PC-9 (cell line): ENCODE data around the gene PAQR4. TPM values are rescaled to one million over a fixed set of nuclear protein-coding genes. Genes with fewer than 3 reads are reported as not detected.

Experiments
- BruUV-seq: library from RNA; stranded (reverse); fragments of 400-500 nt; replicated peaks from 2 replicates; lab custom pipeline; 2021; lab: Mats Ljungman, UMichigan
- CTCF ChIA-PET: fragments of 300-600 bp; sonication (Branson Sonifier 250); formaldehyde crosslinking; loops from one replicate; lab custom pipeline; 2022; ENCODE audit warnings: antibody characterized with exemption; lab: Charles Lee
- POLR2A ChIA-PET: fragments of 300-600 bp; sonication (Branson Sonifier 250); formaldehyde crosslinking; loops from one replicate; lab custom pipeline; 2022; ENCODE audit warnings: antibody characterized with exemption; ENCODE audit not compliant: unreplicated experiment; lab: Charles Lee
- DNase-seq, 2 experiments: peaks; one replicate each; pipeline versions ENCODE4 v3.0.0 to v3.0.0-alpha.2; 2015 to 2022; ENCODE audit warnings: mixed read lengths in 1 of 2
- H2AFZ ChIP-seq: fragments of 200-600 bp; sonication (generic); 2 replicates; pipeline ENCODE4 v1.8.1; 2017; ENCODE audit warnings: antibody characterized with exemption
- H3F3A ChIP-seq: fragments of 200-600 bp; sonication (generic); 2 replicates; pipeline ENCODE4 v1.8.1; 2017; ENCODE audit warnings: antibody characterized with exemption, mild to moderate bottlenecking, low read depth; ENCODE audit not compliant: insufficient read depth
- H3K27ac ChIP-seq: fragments of 200-600 bp; sonication (generic); 2 replicates; pipeline ENCODE4 v1.6.1; 2016; ENCODE audit warnings: mixed run types
- H3K27me3 ChIP-seq: fragments of 200-600 bp; sonication (generic); 2 replicates; pipeline ENCODE4 v1.6.1; 2016; ENCODE audit warnings: low read depth, mixed run types; ENCODE audit not compliant: insufficient read depth
- H3K36me3 ChIP-seq: fragments of 200-600 bp; sonication (generic); 2 replicates; pipeline ENCODE4 v1.6.1; 2016; ENCODE audit warnings: low read depth, mixed run types
- H3K4me1 ChIP-seq: fragments of 200-600 bp; sonication (generic); replicated peaks from 2 replicates; pipeline ENCODE4 v1.6.1; 2016; ENCODE audit warnings: mixed run types; ENCODE audit not compliant: insufficient read depth
- H3K4me2 ChIP-seq: fragments of 200-600 bp; sonication (generic); 2 replicates; pipeline ENCODE4 v1.6.1; 2017; ENCODE audit warnings: mixed run types
- H3K4me3 ChIP-seq: fragments of 200-600 bp; sonication (generic); 2 replicates; pipeline ENCODE4 v1.6.1; 2016; ENCODE audit warnings: mixed run types
- H3K79me2 ChIP-seq: fragments of 200-600 bp; sonication (generic); 2 replicates; pipeline ENCODE4 v1.6.1; 2017; ENCODE audit warnings: low read depth, mixed run types
- H3K9me2 ChIP-seq: fragments of 200-600 bp; sonication (generic); 2 replicates; pipeline ENCODE4 v1.8.1; 2017; ENCODE audit warnings: mild to moderate bottlenecking; ENCODE audit not compliant: insufficient read depth
- H3K9me3 ChIP-seq: fragments of 200-600 bp; sonication (generic); 2 replicates; pipeline ENCODE4 v1.8.1; 2016; ENCODE audit warnings: low read depth; ENCODE audit not compliant: insufficient read depth
- H4K20me1 ChIP-seq: fragments of 200-600 bp; sonication (generic); 2 replicates; pipeline ENCODE4 v1.8.1; 2017; ENCODE audit not compliant: insufficient read depth
- CTCF ChIP-seq: fragments of 200-600 bp; sonication (generic); conservative IDR thresholded peaks from 2 replicates; pipeline ENCODE4 v1.6.1; 2017; ENCODE audit warnings: mixed run types, antibody characterized with exemption, mild to moderate bottlenecking, moderate library complexity
- EZH2 ChIP-seq: fragments of 200-600 bp; sonication (generic); IDR thresholded peaks from 2 replicates; pipeline ENCODE4 v1.8.0; 2017; ENCODE audit warnings: antibody characterized with exemption, low read depth
- intact Hi-C: fragments of 100-400 bp; cut with micrococcal nuclease; formaldehyde crosslinking; loops from one replicate; pipeline ENCODE4 v1.10.0; 2022; ENCODE audit not compliant: unreplicated experiment
- total RNA-seq: library from RNA; stranded (reverse); gene quantifications from 2 replicates; pipeline ENCODE4 v1.2.3, GENCODE V29; 2021

The PAQR4 gene
- total RNA-seq, 1 experiment from 2014 or later, result 40.7 TPM

DNA sequence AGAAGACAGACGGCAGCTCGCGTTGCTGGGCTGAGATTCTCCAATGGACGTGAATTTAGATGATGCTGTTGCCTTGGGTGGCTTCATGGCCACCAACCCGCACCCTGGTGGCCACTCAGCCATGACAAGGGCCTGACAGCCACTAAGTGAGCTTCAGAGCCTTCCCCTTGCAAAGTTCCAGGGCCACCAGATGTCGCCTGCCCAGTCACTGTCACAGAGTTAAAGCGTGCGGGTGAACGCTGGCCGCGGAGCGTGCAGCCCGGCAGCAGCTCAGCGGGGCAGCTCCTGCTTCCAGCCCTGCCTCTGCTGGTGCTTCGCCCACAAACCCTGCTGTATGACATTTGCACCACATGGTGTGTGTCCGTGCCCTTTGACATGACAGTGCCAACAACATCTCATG, 18.4 kb upstream of the PAQR4 start:
- H3K4me3 ChIP-seq, result no peak overlapping the region
- no peaks in the 10 kb centered on the region for H3K79me2 ChIP-seq
- no peak overlapping the region for H3K4me2 ChIP-seq
- ChIA-PET POLR2A (no interaction called here), CTCF (interaction anchor here (0.6 kb wide), 1 partner anchor 32 kb away, joined by 3 read pairs; no protein-coding TSS in a partner anchor)
- intact Hi-C loops, result no loop called here
- H3F3A ChIP-seq, result 0 out of 2 replicates have a peak, but pooled peaks cover 4% of the 10 kb centered on the region
- H2AFZ ChIP-seq, result no peak overlapping the region
- TF ChIP-seq CTCF, result no peak
- no peak for TF ChIP-seq EZH2
- H3K36me3 ChIP-seq, result no peaks in the 10 kb centered on the region
- no peaks in the 10 kb centered on the region for H3K27me3 ChIP-seq
- DNase-seq, result no peak
- H3K4me1 ChIP-seq, result no peaks in the 10 kb centered on the region
- H3K9me2 ChIP-seq, result no peaks in the 10 kb centered on the region
- BruUV-seq, result no TSS peak
- H3K9me3 ChIP-seq, result no peaks in the 10 kb centered on the region
- H4K20me1 ChIP-seq, result no peaks in the 10 kb centered on the region
- no peak overlapping the region for H3K27ac ChIP-seq

- no peak for DNase-seq
- no TSS peak for BruUV-seq
- H3K27me3 ChIP-seq, result no peaks in the 10 kb centered on the region
- POLR2A ChIA-PET, result no interaction called here
- H3K27ac ChIP-seq, result no peak overlapping the region
- no peaks in the 10 kb centered on the region for H3K9me2 ChIP-seq
- no peaks in the 10 kb centered on the region for H3K36me3 ChIP-seq
- H3K9me3 ChIP-seq, result no peaks in the 10 kb centered on the region
- intact Hi-C loops, result no loop called here
- no peak for TF ChIP-seq CTCF
- no peak for TF ChIP-seq EZH2
- no peaks in the 10 kb centered on the region for H3K79me2 ChIP-seq
- H3K4me1 ChIP-seq, result no peaks in the 10 kb centered on the region
- no peak overlapping the region for H2AFZ ChIP-seq
- no peak overlapping the region for H3K4me3 ChIP-seq
- no peaks in the 10 kb centered on the region for H3F3A ChIP-seq
- H3K4me2 ChIP-seq, result no peak overlapping the region
- CTCF ChIA-PET, result interaction anchor here (0.6 kb wide), 2 partner anchors 13 to 123 kb away, joined by 6 to 7 read pairs; no protein-coding TSS in a partner anchor
- no peaks in the 10 kb centered on the region for H4K20me1 ChIP-seq
These were observed 16.5 kb upstream of the PAQR4 start for GRCh38 chr16:2952679-2953078.

GRCh38 chr16:2953706-2954627, 15.2 kb upstream of the PAQR4 start:
- H3K27ac ChIP-seq, result no peak overlapping the region
- no peaks in the 10 kb centered on the region for H3K27me3 ChIP-seq
- no peaks in the 10 kb centered on the region for H4K20me1 ChIP-seq
- no peak overlapping the region for H3K4me3 ChIP-seq
- H3K9me2 ChIP-seq, result no peaks in the 10 kb centered on the region
- H3K79me2 ChIP-seq, result no peaks in the 10 kb centered on the region
- H3F3A ChIP-seq, result no peaks in the 10 kb centered on the region
- BruUV-seq, result no TSS peak
- H3K4me2 ChIP-seq, result no peak overlapping the region
- H3K9me3 ChIP-seq, result no peaks in the 10 kb centered on the region
- no peak for DNase-seq
- H2AFZ ChIP-seq, result no peak overlapping the region
- POLR2A ChIA-PET, result no interaction called here
- TF ChIP-seq CTCF (no peak), EZH2 (no peak)
- CTCF ChIA-PET, result no interaction called here
- no peaks in the 10 kb centered on the region for H3K4me1 ChIP-seq
- intact Hi-C loops, result no loop called here
- H3K36me3 ChIP-seq, result no peaks in the 10 kb centered on the region
